Left hindlimb (tissue), 1 donor: ENCODE results near the gene NPDC1.
"Not testable (repeated sequence)": the region's sequence is repeated elsewhere in the genome, so short reads cannot be mapped to it uniquely, and the experiment has no call there.

Experiments used
- DNase-seq: peaks from one replicate; pipeline ENCODE4 v3.0.0-alpha.2; 2018

NPDC1 gene

DNA sequence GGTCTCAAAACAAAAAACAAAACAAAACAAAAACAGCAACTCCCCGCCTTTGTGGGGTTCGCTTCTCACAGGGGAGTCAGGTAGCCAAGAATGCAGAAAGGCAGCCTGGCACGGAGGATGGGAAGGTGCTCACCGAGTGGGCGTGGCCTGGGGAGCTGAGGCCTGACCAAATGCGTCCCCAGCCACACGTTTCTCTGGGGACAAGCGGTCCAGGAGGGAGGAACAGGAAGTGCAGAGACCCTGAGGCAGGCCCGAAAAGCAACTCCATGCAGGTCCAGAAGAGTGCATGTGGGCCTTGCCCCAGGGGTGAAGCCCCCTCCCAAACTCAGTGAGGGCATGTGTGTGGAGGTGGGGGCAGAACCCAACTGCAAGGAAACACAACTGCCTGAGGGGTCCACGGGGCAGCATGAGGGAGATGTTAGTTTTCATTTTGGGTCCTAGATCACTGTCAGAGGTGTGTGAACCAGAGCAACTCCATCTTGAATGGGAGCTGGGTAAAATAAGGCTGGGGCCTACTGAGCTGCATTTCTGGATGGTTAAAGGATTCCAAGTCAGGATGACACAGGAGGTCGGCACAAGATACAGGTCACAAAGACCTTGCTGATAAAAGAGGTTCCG is 28.8 kb upstream of the NPDC1 start:
- DNase-seq: no peak

DNA sequence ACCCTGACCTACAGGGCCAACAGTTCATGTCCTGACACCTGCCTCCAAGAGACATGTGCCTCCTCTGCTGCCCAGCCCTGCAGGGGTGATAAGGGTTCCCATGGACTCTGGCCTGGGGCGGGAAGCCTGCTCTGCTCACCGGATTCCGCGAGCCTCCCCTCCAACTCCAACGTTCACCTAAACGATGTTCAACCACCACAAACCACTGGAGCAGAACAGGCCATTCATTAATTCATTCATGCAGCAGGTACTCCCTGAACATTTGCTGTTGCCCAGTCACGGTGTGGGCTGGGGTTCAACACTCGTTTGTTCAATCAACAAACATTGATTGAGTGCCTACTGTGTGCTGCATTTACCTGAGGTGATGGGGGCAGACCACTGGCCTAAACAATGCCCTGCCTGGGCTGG is 28.0 kb upstream of the NPDC1 start:
- DNase-seq: no peak

- DNase-seq: no peak
Measured at GRCh38 chr9:137071282-137071681, 25.3 kb upstream of the NPDC1 start.

DNA sequence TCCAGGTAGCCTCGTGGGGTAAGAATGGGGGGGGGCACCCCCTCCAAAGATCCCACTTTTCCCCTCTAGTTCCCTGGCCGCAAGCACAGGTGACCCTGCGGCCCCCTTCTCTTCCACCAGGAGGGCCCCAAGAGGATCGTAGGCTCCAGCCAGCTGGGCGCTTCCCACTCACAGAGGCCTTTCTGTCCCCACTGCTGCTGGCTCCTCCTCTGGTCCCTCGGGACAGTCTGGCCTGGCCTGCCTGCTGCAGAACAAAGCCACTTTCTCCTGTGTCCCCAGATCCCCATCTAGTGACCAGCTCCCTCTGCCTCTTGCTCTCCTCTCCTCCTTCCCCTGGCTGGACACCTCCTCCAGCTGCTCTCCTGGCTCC is 24.9 kb upstream of the NPDC1 start:
- DNase-seq: no peak

GRCh38 chr9:137070201-137070905 is 24.4 kb upstream of the NPDC1 start, which contains the start of gene SAPCD2:
Gene SAPCD2 (minus strand): TSS chr9:137070557. CDS start chr9:137070460, 97 bp downstream.
- peak; percentile 86 for DNase-seq

DNA sequence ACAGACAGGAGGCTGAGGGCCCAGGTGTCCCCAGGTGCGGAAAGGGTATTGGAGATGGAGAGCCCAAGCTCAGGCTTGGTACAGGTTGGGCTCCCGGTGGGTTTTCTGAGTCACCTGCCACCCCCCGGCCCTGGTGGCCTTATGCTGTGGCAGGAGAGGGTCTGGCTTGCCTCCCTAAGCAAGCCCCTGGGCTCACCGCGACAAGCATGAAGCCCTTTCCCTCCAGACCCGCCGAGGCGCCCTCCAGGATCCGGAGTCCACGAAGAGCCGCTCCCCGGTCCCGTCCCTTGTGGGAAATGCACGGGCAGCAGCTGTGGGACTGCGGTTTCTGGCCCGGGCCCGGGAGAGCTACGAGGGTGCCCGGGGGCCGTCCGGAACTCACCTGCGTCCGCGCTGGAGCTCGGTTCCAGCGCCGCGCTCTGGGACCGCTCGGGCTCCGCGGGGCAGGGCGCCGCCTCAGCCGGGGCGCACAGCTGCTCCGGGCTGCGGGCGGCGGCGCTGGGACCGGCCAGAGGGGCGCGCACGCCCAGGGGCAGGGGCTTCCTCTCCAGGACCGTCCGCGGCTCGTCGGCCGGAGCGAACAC is 23.6 kb upstream of the NPDC1 start:
- DNase-seq: no peak

DNA sequence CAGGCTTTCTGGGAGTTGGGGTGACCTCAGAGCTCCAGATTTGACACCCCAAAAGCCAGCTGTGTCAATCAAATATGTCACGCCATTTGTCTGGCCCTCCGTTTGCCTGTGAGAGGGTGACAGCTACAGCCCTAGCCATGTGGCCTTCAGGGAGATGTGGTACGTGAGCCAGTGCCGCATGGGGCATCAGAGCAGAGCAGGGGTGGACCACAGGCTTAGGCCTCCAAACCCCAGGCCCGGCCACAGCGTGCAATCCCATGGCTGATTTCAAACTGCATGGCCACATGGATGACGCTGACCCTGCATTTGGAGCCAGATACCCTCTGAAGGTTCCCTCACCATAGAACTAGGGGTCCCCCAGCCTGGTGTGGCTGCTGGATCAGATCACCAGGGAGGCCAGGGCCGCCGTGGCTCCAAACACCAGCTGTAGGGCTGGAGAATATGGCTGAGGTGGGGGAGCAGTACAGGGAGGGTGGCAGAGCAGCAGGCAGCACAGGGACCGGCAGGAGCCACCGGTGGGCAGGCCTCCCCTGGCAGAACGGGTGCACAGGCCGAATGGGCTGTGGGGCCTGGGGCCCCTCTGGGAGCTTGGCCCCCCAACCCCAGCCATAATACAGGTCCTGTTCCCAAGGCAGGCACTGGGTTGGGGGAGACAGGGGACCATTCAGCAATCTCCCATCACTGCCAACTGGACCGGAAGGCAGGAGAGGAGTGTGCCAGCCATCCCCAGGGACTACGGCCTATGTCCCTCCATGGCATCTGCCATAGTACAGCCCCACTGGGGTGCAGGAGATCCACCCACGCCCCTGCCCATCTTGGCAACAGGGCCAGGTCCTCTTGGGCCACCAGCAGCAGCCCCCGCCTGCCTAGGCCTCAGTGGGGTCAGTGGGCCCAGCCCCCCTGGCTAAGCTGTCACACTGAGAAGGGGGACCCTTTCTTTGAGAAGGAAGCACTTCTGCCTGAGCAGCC is 22.8 kb upstream of the NPDC1 start:
- no peak for DNase-seq

- DNase-seq: peak; percentile 76
Measured at GRCh38 chr9:137067860-137068538, 22.0 kb upstream of the NPDC1 start.

DNA sequence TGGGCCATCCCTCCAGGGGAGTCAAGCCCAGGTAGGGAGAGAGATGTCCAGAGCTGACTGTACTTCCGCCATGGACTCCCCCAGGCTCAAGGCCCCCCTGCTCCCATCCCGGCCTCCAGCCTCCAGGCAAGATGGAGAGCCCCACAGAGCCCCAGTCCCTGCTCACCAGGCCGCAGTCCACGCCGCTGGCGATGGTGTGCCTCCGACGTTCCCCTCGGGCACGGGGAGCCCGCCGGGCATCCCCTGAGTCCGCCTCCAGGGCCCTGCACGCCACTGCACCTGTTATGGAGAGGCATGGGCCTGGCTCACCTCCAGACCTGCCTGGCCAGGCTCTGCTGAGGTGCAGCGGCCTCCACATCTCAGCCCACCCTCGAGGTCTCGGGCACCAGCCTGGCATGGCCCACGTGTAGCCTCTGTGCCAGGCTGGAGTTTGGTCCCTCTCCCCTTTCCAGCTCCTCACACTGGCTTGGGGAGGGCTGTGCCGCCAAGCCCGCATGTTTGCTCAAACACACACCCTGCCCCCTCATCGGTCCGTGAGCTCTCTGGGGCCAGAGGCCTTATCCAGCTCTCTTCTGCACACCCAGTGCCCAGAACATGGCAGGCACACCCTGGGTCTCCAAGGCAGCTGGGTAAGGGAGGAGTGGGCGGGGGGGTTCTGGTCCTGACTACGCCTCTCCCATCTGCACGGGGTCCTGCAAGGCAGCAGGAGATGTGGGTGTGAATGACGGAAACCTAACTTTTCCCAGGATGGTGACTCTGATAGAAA is 20.3 kb upstream of the NPDC1 start:
- DNase-seq: no peak

DNA sequence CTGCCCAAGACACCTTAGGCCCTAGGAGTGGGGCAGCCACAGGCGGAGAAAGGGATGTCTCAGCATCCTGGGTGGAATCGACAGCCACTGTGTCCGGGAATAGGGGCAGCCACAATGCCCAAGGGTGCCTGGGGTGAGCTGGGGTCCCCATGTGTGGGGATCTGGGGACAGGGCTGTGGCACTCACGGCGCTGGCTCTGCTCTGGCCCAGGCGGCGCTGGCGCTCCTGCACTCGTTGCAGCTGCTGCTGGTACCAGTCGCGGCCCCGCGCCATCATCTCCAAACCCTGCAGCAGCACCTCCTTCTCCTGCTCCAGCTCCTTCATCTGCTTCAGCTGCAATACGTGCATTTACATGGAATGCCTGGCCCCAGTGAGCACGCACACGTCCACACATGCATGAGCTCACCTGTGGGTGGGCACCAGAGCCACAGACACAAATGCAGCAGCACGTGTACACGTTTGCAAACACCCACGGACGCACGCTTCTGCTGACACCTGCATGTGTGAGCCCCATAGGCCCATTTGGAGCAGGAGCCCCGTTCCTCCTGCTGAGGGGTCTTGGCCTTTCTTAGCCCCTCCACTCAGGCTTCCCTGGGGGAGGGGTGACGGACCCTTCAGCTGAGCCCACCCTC is 19.5 kb upstream of the NPDC1 start:
- DNase-seq: no peak

- DNase-seq: no peak
Measured at GRCh38 chr9:137064880-137065164, 18.8 kb upstream of the NPDC1 start.

DNA sequence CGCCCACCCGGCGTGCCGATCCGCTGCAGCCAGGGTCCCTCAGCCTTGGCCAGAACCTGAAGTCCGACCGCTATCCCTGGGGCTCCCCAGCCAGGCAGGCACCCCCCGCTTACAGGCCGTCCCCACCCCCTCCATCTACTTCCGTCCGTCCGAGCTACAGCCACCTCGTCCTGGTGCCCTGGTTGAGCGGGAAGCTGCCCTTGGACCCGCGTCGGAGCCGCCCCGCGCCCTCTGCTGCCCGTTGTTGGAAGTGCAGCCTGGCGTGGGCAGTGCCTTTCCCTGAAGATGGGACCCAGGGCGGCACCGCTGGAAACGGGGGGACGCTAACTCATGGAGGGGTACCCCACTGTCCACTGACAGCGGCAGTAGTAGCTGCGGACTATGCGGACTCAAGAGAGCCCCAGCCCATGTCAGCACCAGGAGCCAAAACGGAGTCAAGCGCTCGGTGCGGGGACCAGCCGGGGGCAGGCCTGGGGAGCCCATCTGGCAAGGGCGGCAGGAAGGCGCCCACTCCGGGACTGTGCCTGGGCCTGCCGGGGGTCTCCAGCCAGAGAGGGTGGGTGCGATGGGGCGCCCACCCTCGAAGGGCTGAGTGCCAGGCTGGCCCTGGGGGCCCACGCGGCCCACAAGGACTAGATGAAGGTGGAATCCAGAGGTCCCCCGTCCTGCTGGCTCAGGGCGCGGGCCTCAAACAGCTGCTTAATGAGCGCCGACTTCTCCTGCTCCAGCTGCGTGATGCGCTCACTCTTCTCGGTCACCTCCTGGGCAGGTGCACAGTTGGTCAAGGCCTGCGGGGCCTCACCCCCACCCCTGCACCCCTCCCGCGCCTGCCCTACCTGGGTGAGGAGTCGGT is 18.3 kb upstream of the NPDC1 start:
- peak; percentile 64 for DNase-seq

DNA sequence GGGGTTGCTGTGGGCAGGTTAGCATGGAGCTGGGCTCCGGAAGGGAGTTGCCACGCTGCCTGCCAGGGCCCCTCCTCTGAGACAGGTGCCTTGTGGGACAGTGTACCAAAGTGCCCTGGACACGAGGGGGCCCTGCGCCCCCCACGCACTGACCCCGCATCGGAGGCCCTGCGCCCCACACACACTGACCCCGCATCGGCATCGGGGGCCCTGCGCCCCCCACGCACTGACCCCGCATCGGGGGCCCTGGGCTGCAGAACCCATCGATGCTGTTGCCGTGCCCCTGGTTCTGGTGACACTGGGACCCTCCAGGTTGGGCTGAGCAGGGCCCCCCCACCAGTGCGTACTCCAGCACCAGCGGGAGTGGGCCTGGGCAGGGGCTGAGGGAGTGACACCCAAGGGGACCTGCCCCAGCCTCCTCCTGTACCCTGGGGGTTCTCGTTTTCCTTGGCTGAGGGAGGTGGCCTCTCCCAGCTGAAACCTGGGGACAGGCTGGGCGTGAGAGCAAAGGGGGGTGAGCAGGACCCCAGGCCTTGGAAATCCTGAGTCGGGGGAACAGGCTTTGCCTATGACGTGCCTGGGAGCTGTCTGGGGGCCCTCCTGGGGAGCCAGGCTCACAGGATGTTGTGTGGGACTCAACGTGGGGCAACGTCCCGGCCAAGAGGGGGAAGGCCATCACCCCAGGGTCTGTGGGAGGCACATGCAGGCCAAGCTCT is 17.5 kb upstream of the NPDC1 start:
- no peak for DNase-seq

- DNase-seq: not testable (repeated sequence)
Measured at GRCh38 chr9:137062798-137063197, 16.8 kb upstream of the NPDC1 start.

DNA sequence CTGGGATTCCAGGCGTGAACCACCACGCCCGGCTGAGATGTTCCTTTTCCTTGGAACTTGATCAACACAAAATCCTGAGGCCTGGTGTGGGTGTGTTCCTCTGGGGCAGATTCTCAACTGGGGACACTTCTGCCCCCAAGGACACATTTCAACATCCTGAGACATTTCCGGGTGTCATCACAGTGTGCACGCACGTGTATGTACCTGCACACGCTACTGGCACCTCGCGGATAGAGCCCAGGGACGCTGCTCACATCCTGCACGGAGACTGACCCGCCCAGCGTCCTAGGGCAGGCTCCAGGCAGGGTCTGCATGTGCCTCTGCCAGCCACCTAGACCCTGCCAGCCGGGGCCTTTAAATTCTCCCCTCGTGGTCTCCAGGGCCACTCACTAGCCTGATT is 16.4 kb upstream of the NPDC1 start:
- no peak for DNase-seq

DNA sequence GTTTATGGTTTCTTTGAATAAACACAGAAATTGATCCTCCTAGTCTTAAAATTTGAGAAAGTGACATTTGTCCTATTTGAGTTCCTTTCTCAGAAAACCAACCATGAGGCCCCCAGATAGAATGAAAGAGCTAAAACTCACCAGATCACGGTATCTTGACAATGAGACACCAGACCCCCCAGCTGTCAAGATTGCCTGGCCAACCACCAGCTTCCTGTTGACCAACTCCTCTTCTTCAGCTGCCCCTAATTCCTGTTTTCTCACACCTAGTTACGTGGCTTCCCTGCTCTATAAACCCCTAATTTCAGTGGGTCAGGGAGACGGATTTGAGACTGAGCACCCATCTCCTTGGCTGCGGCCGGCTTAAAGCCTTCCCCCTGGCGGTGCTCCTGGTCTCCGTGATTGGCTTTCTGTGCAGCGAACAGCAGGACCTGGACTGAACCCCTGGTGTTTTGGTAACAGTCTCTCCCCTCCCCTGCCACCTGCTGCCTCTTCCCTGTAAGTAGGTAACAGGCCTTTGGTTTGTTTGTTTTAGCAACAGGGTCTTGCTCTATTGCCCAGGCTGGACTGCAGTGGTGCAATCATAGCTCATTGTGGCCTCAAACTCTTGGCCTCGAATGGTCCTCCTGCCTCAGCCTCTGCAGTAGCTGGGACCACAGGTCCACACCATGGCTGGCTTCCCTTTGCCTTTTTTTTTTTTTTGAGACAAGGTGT is 12.7 kb upstream of the NPDC1 start:
- no peak for DNase-seq

GRCh38 chr9:137057545-137057944 is 11.6 kb upstream of the NPDC1 start:
- no peak for DNase-seq

DNA sequence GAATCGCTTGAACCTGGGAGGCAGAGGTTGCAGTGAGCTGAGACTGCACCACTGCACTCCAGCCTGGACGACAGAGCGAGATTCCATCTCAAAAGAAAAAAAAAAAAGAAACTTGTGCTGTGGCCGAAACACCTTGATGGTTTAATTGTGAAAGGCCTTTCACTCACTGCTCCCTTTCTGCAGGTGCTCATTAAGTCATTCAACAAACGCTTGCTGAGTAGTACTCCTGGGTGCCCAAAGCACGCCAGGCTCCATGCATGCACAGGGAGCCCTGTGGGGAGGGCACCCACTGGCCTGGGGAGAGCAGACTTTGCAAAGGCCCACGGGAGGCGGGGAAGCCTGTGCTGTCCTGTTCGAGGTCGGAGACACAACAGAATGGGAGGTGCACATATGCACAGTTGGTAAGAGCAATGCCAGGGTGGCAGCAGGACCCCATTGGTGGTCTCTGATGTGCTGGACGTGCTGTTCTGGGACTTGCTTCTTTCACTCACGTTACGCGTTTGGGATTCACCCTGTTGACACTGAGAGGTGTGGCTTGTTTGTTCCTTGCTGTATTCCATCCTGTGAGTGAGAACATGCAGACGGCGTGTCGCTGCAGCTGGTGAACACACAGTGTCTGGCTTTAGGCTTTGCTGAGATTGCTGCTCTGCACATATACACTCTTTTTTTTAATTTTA is 10.9 kb upstream of the NPDC1 start:
- no peak for DNase-seq
